ENCODE measurements around the gene CEP43. TPM values are rescaled to one million over a fixed set of nuclear protein-coding genes. Genes with fewer than 3 reads are reported as not detected.

CEP43 gene
- total and polyA plus RNA-seq, 10 of the 15 experiments (the other 5 are each of a cell fraction or from before 2014, with no cell fraction given) = 7.7 to 49.9 (median 24.6) TPM

DNA sequence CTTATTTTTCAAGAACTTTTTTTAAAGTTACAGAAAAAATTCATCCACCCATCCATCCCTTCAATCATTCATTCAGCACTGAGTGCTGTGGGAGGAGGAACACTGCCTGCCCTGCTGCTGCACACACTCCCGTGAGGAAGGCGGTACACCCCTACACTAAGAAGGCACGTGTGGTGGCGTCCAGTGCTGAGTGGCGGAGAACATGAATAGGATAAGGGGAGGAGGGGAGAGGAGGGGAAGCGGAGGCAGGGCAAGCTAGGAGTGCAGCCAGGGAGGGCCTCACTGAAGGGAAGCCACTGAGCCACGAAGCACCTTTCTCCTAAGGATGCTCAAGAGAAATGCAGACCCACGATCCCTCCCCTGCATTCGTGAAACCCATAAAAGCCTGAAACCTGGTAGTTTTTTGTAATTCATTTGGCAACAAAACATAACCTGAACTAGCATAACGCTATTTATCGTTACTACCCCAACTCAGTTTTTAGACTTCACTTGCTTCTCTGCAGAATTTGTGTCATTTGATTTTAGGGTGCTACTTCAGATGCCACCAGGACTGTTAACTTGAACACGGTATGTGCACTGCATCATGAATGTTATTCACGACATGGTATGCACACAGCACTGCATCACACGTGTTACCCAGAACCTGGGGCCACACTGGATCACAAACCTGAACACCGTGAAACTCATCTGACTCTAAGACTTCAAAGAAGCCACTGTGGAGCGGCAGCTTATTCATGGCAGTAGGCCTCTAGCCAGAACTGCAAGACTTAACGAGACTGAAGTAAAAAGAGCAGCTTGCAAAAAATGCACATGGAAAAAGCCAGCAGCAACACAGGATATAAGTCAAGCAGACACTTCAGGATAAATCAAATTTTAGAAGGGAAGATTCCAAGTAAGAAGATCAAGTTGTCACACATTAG, 46.4 kb upstream of the CEP43 start (continued):
- no peak for TF ChIP-seq RAD51 (IDR thresholded peaks at IDR 0.05)
- no peak for TF ChIP-seq KLF5 (IDR thresholded peaks at IDR 0.05; ENCODE audit: partially characterized antibody)
- TF ChIP-seq ZNF207 (IDR thresholded peaks at IDR 0.05; ENCODE audit: borderline replicate concordance) = no peak
- no peak; the same call in 1 of the 2 replicates for TF ChIP-seq POLR2A (IDR thresholded peaks at IDR 0.05; ENCODE audit: low read depth, low read length)
- TF ChIP-seq ZNF622 (IDR thresholded peaks at IDR 0.05) = no peak
- no peak for TF ChIP-seq BACH1 (IDR thresholded peaks at IDR 0.05; ENCODE audit: borderline replicate concordance)
- no peak for TF ChIP-seq ZBED1 (IDR thresholded peaks at IDR 0.05; ENCODE audit: borderline replicate concordance)
- no peak for TF ChIP-seq ZZZ3 (IDR thresholded peaks at IDR 0.05; ENCODE audit: control insufficient read depth, insufficient read length, low read depth)
- TF ChIP-seq, protein P1, sequence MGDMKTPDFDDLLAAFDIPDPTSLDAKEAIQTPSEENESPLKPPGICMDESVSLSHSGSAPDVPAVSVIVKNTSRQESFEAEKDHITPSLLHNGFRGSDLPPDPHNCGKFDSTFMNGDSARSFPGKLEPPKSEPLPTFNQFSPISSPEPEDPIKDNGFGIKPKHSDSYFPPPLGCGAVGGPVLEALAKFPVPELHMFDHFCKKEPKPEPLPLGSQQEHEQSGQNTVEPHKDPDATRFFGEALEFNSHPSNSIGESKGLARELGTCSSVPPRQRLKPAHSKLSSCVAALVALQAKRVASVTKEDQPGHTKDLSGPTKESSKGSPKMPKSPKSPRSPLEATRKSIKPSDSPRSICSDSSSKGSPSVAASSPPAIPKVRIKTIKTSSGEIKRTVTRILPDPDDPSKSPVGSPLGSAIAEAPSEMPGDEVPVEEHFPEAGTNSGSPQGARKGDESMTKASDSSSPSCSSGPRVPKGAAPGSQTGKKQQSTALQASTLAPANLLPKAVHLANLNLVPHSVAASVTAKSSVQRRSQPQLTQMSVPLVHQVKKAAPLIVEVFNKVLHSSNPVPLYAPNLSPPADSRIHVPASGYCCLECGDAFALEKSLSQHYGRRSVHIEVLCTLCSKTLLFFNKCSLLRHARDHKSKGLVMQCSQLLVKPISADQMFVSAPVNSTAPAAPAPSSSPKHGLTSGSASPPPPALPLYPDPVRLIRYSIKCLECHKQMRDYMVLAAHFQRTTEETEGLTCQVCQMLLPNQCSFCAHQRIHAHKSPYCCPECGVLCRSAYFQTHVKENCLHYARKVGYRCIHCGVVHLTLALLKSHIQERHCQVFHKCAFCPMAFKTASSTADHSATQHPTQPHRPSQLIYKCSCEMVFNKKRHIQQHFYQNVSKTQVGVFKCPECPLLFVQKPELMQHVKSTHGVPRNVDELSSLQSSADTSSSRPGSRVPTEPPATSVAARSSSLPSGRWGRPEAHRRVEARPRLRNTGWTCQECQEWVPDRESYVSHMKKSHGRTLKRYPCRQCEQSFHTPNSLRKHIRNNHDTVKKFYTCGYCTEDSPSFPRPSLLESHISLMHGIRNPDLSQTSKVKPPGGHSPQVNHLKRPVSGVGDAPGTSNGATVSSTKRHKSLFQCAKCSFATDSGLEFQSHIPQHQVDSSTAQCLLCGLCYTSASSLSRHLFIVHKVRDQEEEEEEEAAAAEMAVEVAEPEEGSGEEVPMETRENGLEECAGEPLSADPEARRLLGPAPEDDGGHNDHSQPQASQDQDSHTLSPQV (IDR thresholded peaks at IDR 0.05) = no peak
- TF ChIP-seq MEF2A (IDR thresholded peaks at IDR 0.05; ENCODE audit: insufficient read depth, low read depth, low read length) = no peak
- no peak for TF ChIP-seq FOXM1 (IDR thresholded peaks at IDR 0.05; ENCODE audit: low read depth, low read length)
- no peak for TF ChIP-seq RFX5 (IDR thresholded peaks at IDR 0.05; ENCODE audit: low read depth, low read length)
- TF ChIP-seq, protein P2, sequence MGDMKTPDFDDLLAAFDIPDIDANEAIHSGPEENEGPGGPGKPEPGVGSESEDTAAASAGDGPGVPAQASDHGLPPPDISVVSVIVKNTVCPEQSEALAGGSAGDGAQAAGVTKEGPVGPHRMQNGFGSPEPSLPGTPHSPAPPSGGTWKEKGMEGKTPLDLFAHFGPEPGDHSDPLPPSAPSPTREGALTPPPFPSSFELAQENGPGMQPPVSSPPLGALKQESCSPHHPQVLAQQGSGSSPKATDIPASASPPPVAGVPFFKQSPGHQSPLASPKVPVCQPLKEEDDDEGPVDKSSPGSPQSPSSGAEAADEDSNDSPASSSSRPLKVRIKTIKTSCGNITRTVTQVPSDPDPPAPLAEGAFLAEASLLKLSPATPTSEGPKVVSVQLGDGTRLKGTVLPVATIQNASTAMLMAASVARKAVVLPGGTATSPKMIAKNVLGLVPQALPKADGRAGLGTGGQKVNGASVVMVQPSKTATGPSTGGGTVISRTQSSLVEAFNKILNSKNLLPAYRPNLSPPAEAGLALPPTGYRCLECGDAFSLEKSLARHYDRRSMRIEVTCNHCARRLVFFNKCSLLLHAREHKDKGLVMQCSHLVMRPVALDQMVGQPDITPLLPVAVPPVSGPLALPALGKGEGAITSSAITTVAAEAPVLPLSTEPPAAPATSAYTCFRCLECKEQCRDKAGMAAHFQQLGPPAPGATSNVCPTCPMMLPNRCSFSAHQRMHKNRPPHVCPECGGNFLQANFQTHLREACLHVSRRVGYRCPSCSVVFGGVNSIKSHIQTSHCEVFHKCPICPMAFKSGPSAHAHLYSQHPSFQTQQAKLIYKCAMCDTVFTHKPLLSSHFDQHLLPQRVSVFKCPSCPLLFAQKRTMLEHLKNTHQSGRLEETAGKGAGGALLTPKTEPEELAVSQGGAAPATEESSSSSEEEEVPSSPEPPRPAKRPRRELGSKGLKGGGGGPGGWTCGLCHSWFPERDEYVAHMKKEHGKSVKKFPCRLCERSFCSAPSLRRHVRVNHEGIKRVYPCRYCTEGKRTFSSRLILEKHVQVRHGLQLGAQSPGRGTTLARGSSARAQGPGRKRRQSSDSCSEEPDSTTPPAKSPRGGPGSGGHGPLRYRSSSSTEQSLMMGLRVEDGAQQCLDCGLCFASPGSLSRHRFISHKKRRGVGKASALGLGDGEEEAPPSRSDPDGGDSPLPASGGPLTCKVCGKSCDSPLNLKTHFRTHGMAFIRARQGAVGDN (IDR thresholded peaks at IDR 0.05) = no peak
- TF ChIP-seq JUND (IDR thresholded peaks at IDR 0.05; ENCODE audit: low read depth, low read length) = no peak
- no peak for TF ChIP-seq IRF4 (IDR thresholded peaks at IDR 0.05; ENCODE audit: low read depth, low read length)
- no peak for TF ChIP-seq BHLHE40 (IDR thresholded peaks at IDR 0.05; ENCODE audit: borderline replicate concordance in 1 of 2, low read depth in 2 of 2, low read length in 1 of 2)
- TF ChIP-seq IKZF1 (conservative IDR thresholded peaks at IDR 0.05) = no peak
